GOT3 (cell line): ENCODE results near the gene SORCS3.

ENCODE experiments used
- DNase-seq: peaks from one replicate; lab custom pipeline; 2025; ENCODE audit warnings: mixed read lengths; lab: John Stamatoyannopoulos, UW

Gene SORCS3

DNA sequence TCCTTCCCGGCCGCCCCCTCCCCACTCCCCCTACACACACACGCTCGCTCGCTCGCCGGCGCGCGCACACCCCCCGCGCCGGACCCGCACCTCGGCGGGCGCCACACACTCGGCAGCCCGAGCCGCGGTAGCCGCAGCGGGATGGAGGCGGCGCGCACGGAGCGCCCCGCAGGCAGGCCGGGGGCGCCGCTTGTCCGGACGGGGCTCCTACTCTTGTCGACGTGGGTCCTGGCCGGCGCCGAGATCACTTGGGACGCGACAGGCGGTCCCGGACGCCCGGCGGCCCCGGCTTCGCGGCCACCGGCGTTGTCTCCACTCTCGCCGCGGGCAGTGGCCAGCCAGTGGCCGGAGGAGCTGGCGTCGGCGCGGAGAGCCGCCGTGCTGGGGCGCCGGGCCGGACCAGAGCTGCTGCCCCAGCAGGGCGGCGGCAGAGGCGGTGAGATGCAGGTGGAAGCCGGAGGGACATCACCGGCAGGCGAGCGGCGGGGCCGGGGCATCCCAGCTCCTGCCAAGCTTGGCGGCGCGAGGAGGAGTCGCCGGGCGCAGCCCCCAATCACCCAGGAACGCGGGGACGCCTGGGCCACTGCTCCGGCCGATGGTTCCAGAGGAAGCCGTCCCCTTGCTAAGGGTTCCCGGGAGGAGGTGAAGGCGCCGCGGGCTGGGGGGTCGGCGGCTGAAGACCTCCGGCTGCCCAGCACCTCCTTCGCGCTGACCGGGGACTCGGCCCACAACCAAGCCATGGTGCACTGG lies at the start of gene SORCS3:
Gene SORCS3 (plus strand): TSS at position 104 of the 750 bp plus-strand sequence.
- no peak for DNase-seq

DNA sequence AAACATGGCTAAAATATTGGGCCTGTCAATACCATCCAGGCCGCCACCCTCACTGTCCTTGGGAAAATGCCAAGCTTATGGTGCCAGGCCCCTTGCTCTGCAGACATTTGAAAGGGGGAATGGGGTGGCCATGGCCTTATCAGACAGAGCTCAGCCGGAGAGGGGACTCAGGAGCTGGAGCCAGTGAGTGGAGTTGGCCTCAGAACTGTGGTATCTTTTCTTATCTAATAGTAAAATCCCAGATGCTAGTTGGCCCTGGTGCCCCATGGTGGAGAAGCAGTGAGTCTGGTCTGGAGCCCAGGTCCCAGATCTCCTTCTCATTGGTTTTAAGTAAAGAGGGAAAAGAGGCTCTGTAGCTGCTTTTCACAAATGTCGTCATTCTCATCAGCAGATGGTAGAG lies 49.6 kb upstream of the SORCS3 start:
- DNase-seq: no peak

DNA sequence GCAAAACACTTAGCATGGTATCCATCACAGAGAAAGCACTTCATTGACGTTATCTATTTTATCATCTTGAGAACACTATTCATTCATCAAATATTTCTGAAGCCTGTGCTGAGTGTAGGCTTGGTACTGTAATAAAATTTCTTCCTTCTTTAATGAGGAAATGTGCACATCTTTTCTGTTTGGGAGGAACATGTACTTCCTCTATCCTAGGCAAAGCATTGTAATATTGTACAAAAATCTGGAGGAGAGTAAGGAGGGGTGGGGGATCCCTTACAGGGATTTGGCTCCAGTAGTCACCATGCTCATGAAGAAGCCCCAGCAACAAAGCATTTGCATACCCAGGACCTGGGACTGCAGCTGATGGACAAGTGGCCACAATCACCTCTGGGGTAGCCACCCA lies 39.9 kb upstream of the SORCS3 start:
- no peak for DNase-seq

DNA sequence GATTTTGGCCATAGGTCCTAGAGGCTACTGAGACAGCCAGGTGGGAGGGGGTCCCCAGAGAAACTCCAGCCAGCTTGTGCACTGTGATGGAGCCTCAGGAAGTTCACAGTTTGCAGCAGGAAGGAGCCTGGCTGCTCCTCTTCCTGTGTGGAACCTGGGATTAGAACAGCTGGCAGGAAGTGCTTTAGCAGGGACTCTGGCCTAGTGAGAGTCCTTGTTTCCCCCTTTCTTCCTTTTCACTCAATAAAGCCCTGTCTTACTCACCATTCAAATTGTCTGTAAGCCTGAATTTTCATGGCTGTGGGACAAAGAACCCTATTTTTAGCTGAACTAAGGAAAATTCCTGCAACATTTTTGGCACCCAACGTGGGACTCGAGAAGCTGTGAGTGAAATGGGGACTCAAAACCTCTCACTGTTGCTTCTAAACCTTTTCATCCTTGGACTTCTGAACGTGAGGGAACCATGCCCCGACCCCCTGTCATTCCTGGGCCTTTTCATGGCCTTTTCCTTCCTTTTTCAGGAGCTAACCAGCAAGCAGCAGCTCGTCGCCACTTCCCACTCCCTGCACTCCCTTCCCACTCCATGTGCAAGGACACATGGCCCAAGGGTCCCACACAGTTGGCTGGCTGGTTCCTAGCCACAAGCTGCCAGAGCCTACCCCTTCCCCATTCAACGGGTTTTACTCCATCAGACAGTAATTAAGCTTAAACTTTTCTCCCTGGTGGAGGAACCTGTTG lies 32.8 kb upstream of the SORCS3 start:
- no peak for DNase-seq

DNA sequence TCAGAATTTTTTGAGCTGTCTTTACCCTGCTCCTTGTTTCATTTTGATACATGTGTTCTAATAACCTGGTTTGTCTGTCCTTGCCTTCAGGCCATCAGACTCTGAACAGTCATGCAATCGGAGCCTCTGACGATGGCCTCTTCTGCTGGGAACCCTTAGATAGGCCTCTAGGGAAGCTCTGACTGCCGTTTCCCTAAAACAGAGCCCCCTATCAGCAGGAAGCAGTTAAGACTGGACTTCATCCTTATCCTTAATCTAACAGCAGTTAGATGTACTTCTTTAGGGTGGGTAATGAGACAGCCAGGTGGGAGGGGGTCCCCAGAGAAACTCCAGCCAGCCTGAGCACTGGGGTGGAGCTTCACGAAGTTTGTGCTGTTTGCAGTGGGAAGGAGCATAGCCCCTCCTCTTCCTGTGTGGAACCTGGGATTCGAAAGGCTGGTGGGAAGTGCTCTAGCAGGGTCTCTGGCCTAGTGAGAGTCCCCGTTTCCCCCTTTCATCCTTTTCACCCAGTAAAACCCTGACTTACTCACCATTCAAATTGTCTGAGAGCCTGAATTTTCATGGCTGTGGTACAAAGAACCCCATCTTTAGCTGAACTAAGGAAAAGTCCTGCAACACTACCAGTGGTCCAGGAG lies 28.4 kb upstream of the SORCS3 start:
- DNase-seq: no peak

DNA sequence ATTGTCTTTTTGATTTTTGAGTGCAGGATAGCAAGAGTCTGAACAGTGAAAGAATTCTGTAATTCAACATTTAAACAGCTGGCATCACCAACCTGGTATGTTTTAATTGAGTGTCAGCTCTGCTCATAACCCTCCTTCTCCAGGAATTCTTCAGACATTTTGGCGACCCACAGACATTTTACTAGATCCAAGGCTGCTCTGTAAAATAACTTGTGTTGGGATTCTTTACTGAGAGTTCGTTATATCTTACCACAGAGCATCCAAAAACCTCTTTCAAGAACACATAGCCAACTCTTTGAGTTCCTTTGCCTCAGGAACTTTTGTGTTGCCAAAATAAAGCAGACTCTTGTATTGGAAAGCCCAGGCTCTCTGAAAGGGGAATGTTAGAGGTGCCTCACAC lies 27.7 kb upstream of the SORCS3 start:
- no peak for DNase-seq

DNA sequence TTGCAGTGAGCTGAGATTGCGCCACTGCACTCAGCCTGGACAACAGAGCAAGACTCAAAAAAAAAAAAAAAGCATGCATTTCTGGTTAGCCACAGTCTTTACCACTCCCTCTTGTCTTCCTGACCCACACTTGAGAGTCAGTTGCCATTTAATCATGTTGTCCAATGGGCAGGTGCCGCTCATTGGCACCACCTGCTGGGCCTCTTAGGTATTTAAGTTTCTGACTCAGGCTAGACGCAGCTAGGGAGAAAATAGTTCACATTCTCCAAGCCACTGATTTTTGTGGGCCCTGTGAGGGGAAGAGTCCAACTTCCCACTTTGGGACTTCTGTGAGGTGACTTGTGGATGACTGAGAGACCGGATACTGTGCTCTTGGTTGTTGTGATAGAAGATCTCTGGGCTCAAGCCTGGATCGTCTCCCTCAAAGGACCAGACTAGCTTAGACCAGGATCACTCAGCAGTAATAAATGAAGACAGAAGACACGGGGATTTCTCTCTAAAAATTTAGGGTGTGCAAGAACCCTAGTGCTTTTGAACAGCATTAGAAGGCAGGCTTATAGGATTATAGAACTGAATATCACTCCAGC lies 26.8 kb upstream of the SORCS3 start:
- no peak for DNase-seq

DNA sequence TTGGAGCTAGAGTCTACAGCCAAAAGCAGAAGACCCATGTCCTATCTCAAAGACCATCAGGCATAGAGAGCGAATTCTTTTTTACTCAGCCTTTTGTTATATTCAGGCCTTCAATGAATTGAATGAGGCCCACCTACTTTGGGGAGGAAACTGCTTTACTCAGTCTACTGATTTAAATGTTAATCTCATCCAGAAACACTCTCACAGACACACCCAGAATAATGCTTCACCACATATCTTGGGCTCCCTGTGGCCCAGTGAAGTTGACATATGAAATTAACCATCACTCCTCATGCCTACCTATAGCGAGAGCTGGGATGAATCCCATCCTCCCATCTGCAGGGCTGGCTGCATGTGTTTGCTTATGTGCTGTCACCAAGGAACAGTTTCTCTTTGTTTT lies 26.0 kb upstream of the SORCS3 start:
- no peak for DNase-seq

DNA sequence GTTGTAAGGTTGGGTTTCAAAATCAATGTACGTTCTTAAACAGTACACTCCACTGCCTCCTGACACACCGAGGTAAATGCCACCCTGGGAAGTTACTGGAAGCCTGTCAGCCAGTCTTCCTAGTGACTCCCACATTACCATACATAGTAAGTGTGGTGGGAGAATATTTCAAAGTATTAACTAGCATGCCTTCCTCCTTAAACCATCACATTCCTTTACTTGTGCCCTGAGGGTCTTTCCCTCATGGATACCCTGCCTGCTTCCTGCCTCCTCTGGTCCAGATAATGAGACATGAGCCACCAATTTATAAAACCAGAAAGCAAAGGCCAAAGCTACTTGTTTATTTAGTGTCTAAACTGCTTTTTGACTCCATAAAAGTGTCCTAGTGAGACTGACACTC lies 23.3 kb upstream of the SORCS3 start:
- DNase-seq: no peak

DNA sequence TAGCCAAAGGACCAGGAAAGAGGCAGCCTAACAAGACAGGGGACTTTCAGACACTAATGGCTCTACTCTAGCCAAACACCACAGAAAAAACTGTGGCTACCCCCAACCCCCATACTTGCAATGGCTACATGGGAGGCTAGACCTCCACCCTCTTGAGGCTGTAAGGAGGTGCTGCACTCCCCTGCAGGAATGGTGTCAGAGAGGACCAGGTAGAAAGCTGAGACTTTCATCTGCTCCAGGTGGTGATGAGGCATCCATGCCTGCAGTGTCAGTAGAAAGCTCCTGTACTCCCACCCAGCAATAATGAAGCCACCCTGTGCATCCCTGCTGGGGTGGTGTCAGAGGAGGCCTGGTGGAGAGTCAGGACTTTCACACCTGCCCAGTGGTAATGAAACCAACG lies 18.9 kb upstream of the SORCS3 start:
- DNase-seq: no peak

DNA sequence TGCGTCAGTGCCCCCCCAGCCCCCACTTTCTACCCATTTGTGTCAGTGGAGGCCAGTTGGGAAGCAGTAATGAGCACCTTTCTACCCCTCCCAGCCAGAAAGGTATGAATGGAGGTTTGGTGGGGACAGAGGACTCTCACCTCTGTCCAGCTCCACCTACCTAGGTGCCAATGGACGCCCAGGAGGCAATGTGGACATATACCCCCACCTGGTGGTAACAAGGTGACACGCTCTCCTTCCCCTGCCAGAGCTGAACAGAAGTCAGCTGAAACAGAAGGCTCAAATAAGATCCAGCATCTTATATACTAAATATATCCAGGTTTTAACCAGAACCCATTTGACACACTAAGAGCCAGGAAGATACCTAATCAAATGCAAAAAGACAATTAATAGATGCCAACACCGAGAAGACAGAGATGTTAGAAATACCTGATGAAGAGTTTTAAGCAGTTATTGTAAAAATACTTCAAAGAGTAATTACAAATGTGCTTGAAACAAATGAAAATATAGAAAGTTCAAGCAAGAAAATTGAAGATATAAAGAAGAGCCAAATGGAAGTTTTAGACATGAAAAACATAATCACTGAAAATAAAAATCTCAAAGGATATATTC lies 18.4 kb upstream of the SORCS3 start:
- DNase-seq: no peak

DNA sequence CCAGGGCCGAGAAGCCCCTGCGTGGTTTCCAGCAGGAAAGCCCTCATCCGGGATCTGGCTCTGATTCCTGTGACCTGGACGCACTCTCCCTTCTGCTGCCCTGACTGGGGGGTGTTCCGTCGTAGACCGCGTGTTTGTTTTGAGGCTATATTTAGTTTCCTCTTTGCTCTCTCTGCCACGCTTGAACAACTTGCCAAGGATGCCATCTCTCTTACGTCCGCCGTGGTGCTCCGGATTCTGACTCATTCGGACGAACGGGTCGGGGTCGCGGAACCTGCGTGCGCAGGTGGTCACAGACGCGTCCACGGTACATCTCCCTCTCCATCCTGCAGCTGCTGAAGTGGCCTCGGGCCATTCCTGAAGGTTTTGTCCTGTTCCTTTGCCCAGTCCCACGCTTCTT lies 10.4 kb upstream of the SORCS3 start:
- DNase-seq: no peak

DNA sequence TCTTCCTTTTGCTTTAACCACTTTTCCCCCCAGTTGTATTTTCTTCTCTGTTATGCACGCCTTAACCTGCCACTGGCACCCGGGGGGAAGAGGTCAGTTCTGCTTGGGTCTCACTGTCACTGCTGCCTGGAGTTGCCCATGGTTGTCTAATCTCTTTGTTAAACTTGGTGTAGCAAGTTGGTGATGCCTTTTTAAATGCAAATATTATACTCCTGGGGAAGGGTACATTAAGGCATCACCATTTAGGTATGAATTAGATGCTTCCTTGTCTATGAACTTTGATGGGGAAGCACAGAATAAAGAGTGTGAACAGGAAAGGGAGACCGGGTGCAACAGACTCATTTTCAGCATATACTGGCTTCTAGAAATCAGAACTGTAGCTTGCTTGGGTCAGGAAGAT lies 9.1 kb upstream of the SORCS3 start:
- no peak for DNase-seq

DNA sequence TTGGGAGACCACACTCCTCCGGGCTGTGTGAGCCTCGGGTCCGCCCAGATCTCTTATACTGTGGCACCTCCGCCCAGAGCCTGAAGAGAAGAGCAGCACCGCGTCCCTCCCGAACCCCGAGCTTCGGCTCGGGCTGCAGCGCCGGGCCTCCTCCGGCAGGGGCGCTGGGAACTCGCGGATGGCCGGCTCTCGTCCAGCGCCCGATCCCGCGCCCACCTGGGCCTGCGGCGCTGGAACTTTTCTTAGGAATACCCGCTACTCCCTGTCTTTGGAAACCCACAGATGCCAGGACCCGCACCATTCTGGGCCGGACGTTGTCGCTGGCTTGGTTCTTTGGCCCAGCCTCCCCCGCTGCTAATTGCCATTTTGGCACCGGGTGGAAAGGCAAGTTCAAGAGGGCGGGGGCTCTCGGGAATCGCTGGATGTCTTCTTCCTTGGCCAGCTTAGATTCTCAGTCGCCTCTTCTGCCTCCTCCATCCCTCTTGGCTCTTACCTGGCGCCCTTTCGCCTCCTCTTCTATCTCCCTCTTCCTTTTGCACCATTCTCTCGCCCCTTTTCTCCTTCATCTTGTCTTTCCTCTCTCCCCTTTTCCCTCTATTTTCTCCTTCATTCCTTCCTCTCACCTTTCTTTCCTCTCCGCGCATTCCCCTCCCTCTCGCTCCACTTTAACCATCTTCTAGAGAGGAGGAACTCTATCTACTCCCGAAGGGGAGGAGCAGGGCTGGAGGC lies 2.1 kb upstream of the SORCS3 start:
- no peak for DNase-seq

DNA sequence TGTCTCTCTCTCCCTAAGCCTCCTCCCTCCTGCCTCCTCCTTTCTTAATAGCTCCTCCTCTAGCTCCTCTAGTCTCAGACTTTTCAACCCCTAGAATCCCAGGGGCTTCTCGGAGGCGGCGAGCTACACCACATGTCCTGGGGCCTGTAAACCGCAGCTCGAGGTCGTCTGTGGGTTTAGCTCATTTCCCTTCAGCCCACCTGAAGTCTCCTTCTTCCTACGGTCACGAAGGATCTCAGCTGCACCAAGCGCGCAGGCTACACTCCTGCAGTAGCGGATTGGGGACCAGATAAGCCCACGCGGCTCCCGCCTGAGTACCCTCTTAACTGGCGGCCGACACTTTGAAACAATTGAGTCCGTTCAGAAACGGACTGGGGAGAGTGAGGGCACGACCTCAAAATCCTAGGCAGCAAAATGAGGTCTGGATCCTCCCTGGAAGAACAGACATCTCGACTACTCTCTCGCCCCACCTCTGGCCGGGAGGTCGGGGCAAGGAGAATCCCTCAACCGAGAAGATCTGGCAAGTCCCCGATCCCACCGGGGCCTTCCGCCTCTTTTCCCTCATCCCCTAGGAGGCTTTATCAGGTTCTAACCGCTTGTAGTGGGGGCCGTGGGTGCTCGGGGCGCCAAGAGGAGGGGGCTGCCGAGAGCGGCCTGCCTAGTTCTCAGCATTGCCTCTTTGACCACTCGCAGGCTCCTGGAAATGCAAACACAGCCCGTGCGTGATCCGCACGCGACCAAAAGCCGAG lies 1.3 kb upstream of the SORCS3 start:
- DNase-seq: no peak

DNA sequence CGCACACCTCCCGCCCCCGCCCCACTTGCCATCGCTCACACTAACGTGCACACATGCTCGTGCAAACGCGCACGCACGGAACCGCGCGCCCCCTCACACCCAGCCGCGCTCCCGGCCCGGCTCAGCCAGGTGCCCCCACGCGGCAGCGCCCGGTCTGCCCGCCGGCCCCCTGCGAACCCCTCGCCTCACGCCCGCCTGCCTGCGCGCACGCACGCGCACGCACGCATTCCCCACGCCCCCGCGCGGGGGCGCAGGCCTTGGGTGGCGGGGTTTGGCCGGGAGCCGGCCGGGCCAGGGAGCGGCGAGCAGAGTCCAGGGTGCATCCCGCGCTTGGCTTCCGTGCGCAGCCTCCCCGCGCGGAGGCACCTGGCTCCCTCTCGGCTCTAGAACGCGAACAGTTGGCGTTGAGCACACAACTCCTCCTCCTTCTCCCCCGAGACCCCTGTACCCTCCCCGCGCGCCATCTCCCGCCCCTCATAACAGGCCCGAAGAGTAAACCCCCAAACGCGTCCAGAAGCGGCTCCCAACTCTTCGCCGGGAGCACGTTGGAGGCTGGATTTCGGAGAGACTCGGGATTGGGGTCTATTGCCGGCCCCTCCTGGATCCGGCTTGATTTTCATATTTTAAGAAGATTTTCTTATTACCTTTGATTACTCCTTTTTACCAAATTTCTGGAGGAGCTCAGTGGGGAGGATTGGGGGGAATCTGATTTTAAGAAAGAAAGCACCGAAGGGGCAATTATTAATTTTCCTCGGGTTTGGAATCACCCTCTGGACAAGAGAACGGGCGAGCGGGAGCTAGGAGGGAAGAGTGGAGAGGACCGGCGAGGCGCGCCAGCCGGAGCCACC lies 527 bp upstream of the SORCS3 start:
- no peak for DNase-seq

DNA sequence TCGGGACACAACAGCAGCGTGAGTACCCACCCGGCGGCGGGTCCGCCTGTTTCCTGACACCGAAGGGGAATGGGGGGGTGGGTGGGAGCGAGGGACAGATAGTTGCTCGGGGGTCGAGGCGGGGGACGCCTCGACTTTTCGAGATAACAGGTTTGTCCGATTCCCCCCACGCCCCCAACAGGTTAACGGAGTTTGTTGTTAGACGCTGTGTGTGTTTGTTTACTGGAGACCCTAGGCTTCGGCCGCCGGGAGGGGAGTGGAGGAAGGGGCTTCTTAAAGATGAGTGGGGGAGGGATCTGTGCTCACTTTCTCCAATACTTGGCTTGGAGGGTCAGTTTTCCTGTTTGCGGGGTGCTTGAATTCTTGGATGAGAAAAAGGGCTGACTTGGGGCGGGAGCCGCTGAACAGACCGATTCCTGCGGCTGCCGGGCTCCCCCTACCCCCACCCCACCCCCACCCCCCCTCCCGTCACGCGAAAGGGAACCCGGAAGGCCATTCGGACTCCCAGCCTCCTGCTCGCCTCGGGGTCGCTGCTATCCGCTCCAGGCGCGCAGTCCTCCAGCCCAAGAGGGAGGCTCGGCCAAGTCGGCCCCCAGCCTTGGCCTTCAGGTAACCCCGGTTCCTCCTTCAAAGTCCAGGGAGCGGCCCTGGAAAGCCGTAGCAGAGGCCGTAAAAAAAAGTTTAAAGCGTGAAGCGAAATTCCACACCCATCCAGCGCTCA lies 1.0 kb downstream of the SORCS3 start:
- no peak for DNase-seq

DNA sequence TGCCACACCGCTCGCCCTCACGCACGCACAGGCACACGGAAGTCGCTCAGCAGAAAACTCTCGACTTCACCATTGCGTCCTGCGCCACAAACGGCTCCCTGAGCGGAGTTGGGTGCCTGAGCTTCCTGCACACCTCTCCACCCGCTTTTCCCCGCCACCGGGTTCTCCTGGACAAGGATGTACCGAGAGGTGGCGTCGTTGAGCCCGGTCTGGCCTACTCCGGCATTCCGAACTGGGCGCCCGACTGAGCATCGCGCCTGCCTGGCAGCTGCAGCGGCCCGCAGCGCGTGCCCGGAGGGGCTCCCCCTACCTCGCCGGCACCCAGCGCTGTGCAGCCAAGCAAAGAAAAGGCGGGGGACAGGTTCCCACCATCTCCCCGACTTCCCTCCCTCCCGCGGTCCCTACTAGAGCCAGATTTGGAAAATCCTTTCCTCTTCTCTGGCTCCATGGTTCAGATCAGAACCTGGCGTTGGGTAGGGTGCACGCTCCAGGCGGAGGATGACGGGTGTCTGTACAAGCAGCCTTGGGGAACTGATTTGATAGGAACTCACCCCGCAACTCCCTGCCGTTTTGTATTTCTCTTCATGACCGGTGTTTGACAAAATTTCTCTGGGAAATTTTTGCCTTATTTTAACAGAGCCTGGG lies 1.7 kb downstream of the SORCS3 start:
- DNase-seq: no peak

DNA sequence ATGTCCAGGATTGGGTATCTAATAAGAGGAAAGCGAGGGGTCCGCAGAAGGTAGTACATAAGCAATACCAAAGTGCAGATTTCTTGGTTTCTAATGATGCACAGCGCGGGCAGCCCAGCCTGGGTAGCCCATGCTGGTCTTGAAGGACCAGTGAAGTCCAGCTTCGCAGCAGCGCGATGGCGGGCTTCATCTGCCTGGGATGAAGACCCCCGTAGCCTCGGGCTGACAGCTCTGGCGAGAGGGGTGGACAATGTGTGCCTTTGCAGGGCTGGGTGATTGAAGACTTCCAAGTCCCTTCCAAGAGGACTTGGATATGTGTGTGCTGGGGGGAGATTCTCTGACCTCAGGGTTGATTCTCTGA lies 2.2 kb downstream of the SORCS3 start:
- no peak for DNase-seq
